Uterus (tissue), 2 donors: ENCODE results near the gene TMEM203.

Source experiments
- CTCF ChIP-seq, 4 experiments: fragments of 200-600 bp in 2 of 4; fragments of 450-650 bp in 2 of 4; sonication (generic) in 2 of 4; IDR thresholded peaks; one replicate each; pipeline ENCODE4 v1.5.1; 2016 to 2019; ENCODE audit warnings: antibody characterized with exemption in 4 of 4, mild to moderate bottlenecking in 2 of 4, moderate library complexity in 1 of 4
- POLR2A ChIP-seq, 2 donors: fragments of 450-650 bp; IDR thresholded peaks; one replicate each; pipeline ENCODE4 v1.6.1; 2016; ENCODE audit warnings: antibody characterized with exemption in 2 of 2, mild to moderate bottlenecking in 1 of 2, moderate library complexity in 1 of 2

DNA sequence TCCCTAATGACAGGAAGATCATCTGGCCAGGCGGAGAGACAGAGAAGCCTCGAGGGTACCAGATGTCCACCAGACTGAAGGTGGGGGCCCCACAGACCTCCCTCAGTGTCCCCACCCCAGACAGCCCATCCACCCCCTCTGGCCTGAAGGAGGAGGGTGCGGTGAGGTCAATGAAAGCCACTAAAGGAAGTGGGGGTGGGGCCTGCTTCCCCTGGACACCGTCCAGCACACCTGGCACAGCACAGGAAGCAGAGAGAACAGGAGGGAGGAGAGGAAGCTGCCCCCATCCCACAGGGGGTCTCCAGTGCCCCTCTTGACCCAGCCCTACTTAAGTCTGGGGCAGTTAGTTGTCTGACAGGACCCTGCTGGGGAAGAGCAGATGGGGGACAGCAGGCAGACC lies 46.8 kb downstream of the TMEM203 start:
- TF ChIP-seq CTCF (IDR thresholded peaks at IDR 0.05), result no peak
- TF ChIP-seq POLR2A (IDR thresholded peaks at IDR 0.05), result no peak
